Naive B cell (primary cell): Measurements from ENCODE around the gene TAPT1. TPM values are rescaled to one million over a fixed set of nuclear protein-coding genes. Genes with fewer than 3 reads are reported as not detected.

Experiments
- ATAC-seq, 2 donors: fragments of 150-1000 bp; cut with Tn5 transposase; 2 replicates each; pipeline ENCODE4 v1.10.0; 2021; ENCODE audit warnings: low read depth in 2 of 2, mild to moderate bottlenecking in 2 of 2, moderate library complexity in 2 of 2
- DNase-seq: peaks from one replicate; pipeline ENCODE4 v3.0.0; 2022
- H3K27ac Mint-ChIP-seq, 6 donors: one replicate each; pipeline ENCODE4 v1.8.0; 2020 to 2022; ENCODE audit warnings: mild to moderate bottlenecking in 6 of 6, mixed read lengths in 6 of 6, moderate library complexity in 5 of 6, inconsistent platforms in 2 of 6
- H3K27me3 Mint-ChIP-seq, 3 donors: one replicate each; pipeline ENCODE4 v1.8.0; 2021 to 2022; ENCODE audit warnings: mixed read lengths in 3 of 3, mild to moderate bottlenecking in 1 of 3
- H3K36me3 Mint-ChIP-seq, 2 donors: one replicate each; pipeline ENCODE4 v1.8.0; 2020 to 2022; ENCODE audit warnings: mixed read lengths in 2 of 2, inconsistent platforms in 1 of 2, mild to moderate bottlenecking in 1 of 2
- H3K4me1 Mint-ChIP-seq, 3 donors: one replicate each; pipeline ENCODE4 v1.8.0; 2020 to 2022; ENCODE audit warnings: mixed read lengths in 3 of 3, inconsistent platforms in 1 of 3, mild to moderate bottlenecking in 1 of 3, moderate library complexity in 1 of 3
- H3K4me3 Mint-ChIP-seq, 8 donors: one replicate each; pipeline ENCODE4 v1.8.0; 2020 to 2022; ENCODE audit warnings: mild to moderate bottlenecking in 8 of 8, mixed read lengths in 8 of 8, moderate library complexity in 8 of 8, inconsistent platforms in 2 of 8
- H3K9me3 Mint-ChIP-seq, 7 donors: one replicate each; pipeline ENCODE4 v1.8.0; 2020 to 2022; ENCODE audit warnings: mixed read lengths in 7 of 7, mild to moderate bottlenecking in 5 of 7, inconsistent platforms in 2 of 7, moderate library complexity in 1 of 7
- polyA plus RNA-seq, 6 donors: library from polyadenylated mRNA; unstranded; fragments of 300-500 nt; fragmentation: Illumina TruSeq; gene quantifications; one replicate each; pipeline ENCODE4 v1.2.3, GENCODE V29; 2021; ENCODE audit warnings: low read depth in 6 of 6

Gene TAPT1
- polyA plus RNA-seq, 6 donors from 2014 or later, result 119 to 235 (median 190) TPM

DNA sequence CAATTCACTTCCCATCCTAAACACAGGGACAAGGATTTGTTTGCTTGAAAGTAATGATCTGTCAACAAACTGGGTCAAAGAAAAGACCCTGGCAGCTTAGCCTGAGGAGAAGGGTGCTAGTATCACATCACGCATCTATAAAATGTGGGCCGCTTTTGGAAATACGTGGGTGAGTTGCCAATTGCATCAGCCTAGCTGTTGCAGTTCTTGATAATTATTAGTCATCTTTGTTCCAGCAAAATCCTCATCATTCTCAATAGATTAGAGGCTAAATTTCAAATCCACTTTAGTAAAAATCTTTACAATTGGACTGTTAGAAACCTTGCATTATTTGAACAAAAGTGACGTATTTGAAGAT lies 33.6 kb upstream of the TAPT1 start:
- Mint-ChIP-seq H3K36me3 (peaks cover 21 to 34% of the 10 kb centered on the region in 2 donors), H3K27me3 (no peaks in the 10 kb centered on the region), H3K4me3 (no peak overlapping the region), H3K27ac (peak overlapping the region in 3 of 6 donors; percentile 10 to 24 (median 20)), H3K4me1 (peaks cover 37 to 61% (median 57%) of the 10 kb centered on the region in 3 donors), H3K9me3 (peaks cover 0 to 8% (median 3%) of the 10 kb centered on the region in 7 donors)
- DNase-seq (no peak), ATAC-seq (no peak)

DNA sequence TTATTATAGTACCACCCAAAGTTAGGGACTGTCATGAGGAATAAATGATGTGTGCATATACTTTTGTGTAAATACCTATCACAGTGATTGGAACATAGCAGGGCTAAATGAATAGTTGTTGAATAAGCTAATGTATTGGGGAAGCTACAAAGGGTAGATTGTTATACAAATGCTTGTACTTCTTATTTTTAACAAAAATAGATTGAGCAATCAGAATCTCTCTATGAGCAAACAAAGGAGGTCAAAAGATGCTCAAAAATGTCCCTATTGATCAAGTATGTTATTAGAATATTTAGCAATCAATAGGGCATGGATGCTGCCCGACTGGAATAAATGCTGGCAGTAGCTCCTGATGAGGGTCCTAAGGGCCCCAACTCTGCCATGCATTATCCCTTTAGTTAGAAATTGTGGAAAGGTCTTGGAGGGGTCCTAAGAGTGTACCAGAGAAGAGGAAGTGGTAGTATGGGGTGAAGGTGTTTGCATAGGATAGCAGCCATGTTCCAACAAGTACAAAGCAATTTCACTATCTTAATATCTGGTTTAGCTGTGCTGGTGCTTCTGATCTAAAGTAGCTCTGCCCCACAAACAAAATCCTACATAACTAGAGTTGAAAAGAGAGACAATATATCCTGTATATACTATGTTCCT lies 33.1 kb upstream of the TAPT1 start:
- Mint-ChIP-seq H3K27me3 (no peaks in the 10 kb centered on the region), H3K36me3 (peaks cover 26 to 36% of the 10 kb centered on the region in 2 donors), H3K9me3 (peaks cover 0 to 8% (median 3%) of the 10 kb centered on the region in 7 donors), H3K27ac (peak overlapping the region in 2 of 6 donors; percentile 20 to 24), H3K4me3 (no peak overlapping the region), H3K4me1 (peaks cover 39 to 57% (median 55%) of the 10 kb centered on the region in 3 donors)
- no peak for DNase-seq
- ATAC-seq, result no peak

- H3K27ac Mint-ChIP-seq, result peak overlapping the region in 5 of 6 donors; percentile 44 to 95 (median 53)
- peaks cover 45 to 56% (median 50%) of the 10 kb centered on the region in 3 donors for H3K4me1 Mint-ChIP-seq
- no peaks in the 10 kb centered on the region for H3K27me3 Mint-ChIP-seq
- H3K36me3 Mint-ChIP-seq, result peaks cover 43 to 54% of the 10 kb centered on the region in 2 donors
- no peak overlapping the region for H3K4me3 Mint-ChIP-seq
- ATAC-seq, result no peak
- peaks cover 0 to 8% (median 3%) of the 10 kb centered on the region in 7 donors for H3K9me3 Mint-ChIP-seq
- DNase-seq, result no peak
These were observed 31.3 kb upstream of the TAPT1 start for GRCh38 chr4:16257611-16258010.

DNA sequence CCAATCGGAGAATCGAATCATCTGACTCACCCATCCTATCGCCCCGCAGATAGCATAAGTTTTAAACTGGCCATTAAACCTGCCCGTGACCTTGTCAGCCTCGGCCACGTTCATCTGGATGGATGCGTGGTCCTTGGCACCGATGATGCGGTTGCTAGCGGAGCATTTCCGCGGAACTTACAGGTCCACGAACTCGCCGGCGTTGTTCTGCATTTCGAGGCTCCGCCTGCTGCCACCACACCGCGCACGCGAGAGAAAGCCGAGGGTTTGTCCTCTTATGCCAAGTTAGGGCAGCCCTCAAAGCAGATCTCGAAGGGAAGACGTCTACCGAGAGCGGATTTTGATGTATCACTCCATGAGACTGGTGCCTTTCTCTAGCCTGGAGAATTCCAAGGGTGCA lies 30.1 kb upstream of the TAPT1 start:
- Mint-ChIP-seq H3K27ac (no peak overlapping the region), H3K27me3 (no peaks in the 10 kb centered on the region), H3K9me3 (peaks cover 0 to 8% (median 3%) of the 10 kb centered on the region in 7 donors), H3K36me3 (peaks cover 56 to 62% of the 10 kb centered on the region in 2 donors), H3K4me3 (no peak overlapping the region), H3K4me1 (peaks cover 35 to 44% (median 38%) of the 10 kb centered on the region in 3 donors)
- DNase-seq (no peak), ATAC-seq (no peak)

DNA sequence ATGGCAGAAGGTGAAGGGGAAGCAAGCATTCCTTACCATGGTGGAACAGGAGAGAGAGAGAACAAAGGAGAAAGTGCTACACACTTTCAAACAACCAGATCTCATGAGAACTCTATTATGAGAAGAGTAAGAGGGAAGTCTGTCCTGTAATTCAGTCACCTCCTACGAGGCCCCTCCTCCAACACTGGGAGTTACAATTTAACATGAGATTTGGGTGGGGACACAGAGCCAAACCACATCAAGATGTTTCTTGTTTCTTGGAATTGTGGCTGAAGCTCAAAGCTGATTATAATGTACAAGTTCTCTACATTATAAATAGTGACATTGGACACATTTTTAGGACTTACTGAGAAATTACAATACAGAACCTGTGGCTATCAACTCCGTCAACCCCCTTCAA lies 29.5 kb upstream of the TAPT1 start:
- Mint-ChIP-seq H3K4me3 (no peak overlapping the region), H3K27me3 (no peaks in the 10 kb centered on the region), H3K27ac (peak overlapping the region in 3 of 6 donors; percentile 44 to 70 (median 70)), H3K4me1 (peaks cover 29 to 42% (median 35%) of the 10 kb centered on the region in 3 donors), H3K36me3 (peaks cover 61 to 65% of the 10 kb centered on the region in 2 donors), H3K9me3 (peaks cover 0 to 8% (median 3%) of the 10 kb centered on the region in 7 donors)
- DNase-seq (no peak), ATAC-seq (no peak)

DNA sequence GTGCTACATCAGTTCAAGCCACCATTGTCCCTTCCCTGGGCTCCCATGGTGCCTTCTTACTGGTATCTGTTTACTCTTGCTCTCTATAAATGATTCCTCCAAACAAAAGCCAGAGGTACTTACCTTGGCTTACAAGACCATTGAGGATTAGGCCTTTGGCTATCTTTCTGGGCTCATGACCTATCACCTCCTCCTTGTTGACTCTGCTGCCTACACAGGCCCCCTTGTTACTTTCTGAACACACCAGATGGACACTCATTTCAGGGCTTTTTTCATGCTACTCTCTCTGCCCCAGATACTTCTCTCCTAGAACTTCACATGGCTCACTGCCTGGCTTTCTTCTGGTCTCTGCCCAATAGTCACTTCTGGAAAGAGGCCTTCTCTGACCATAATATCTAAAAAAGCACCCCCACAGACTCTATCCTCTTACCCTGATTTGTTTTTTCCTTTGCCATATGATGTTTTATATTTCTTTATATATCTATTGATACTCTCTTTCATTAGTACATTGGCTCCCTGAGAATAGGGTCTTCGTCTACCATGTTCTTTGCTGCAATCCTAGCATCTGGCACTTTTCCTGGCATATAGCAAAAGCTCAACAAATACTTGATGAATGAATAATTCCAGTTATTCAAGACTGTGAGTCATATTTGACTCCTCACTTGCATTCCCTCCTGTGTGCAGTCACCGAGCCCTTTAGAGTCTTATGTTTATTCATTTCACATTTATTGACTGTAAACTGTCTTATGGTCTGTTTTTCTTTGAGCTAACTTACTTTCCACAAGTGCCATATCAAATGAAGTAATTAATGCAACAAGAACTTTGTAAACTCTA lies 27.1 kb upstream of the TAPT1 start:
- no peak for ATAC-seq
- no peak for DNase-seq
- H3K36me3 Mint-ChIP-seq, result peaks cover 75 to 86% of the 10 kb centered on the region in 2 donors
- peaks cover 18 to 37% (median 23%) of the 10 kb centered on the region in 3 donors for H3K4me1 Mint-ChIP-seq
- peak overlapping the region in 2 of 6 donors; percentile 8 to 94 for H3K27ac Mint-ChIP-seq
- peaks cover 0 to 13% (median 2%) of the 10 kb centered on the region in 7 donors for H3K9me3 Mint-ChIP-seq
- H3K27me3 Mint-ChIP-seq, result no peaks in the 10 kb centered on the region
- H3K4me3 Mint-ChIP-seq, result no peak overlapping the region

DNA sequence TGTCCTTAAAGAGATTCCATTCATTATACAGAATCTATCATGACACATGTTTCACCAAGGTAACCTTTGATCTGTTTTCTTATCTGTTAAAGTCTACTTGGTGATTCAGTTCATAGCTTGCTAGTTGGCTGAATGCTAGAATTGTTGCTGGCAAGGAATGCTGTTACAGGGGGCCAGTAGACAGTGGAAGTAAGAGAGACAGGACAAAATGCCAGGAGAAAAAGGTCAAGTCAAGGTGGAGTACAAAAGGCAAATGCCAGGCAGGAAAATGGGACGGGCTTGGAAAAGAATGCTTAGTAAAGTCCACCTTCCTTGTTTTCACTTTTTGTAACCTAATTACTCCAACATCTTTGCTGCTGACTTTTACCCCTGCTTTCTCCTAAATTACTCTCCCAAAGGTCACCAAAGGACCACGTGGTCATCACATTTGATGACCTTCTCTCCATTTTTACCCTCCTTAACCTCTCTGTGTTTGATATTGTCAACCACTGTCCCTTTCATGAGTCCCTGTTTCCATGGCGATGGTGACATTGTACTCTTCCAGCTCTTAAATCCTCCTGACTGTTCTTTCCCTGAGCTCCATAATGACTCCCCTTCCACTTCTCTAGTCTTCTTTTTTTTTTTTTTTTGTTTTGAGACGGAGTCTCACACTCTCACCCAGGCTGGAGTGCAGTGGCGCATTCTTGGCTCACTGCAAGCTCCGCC lies 24.5 kb upstream of the TAPT1 start:
- peaks cover 79 to 82% of the 10 kb centered on the region in 2 donors for H3K36me3 Mint-ChIP-seq
- H3K27me3 Mint-ChIP-seq, result no peaks in the 10 kb centered on the region
- DNase-seq, result no peak
- H3K27ac Mint-ChIP-seq, result peak overlapping the region in 1 of 6 donors; percentile 22
- H3K9me3 Mint-ChIP-seq, result peaks cover 0 to 5% (median 0%) of the 10 kb centered on the region in 7 donors
- H3K4me3 Mint-ChIP-seq, result no peak overlapping the region
- ATAC-seq, result no peak
- peaks cover 12 to 44% (median 28%) of the 10 kb centered on the region in 3 donors for H3K4me1 Mint-ChIP-seq

DNA sequence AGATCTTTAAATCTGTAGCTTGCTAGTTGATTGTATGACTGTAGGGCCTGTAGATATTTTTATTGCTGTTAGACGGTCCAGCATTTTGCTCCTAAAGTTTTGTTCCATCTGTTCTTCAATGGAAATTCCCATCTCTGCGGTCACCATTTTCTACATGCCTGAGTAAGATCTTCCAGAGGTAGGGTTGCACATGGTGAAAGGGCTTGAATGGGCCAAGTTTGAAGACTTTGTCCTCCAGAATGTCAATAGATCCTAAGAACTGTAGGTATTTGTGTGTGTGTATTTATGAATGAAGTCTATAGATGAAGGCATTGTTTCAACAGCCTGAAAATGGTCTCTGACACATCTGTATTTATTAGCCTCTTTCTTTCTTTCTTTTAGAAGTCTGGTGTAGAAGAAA lies 22.3 kb upstream of the TAPT1 start:
- H3K4me3 Mint-ChIP-seq, result no peak overlapping the region
- peaks cover 11 to 35% (median 22%) of the 10 kb centered on the region in 3 donors for H3K4me1 Mint-ChIP-seq

GRCh38 chr4:16245241-16245640 lies 19.0 kb upstream of the TAPT1 start:
- DNase-seq (no peak), ATAC-seq (no peak)
- Mint-ChIP-seq H3K4me1 (peaks cover 19 to 29% (median 22%) of the 10 kb centered on the region in 3 donors), H3K4me3 (no peak overlapping the region), H3K9me3 (peaks cover 0 to 5% (median 0%) of the 10 kb centered on the region in 7 donors), H3K27ac (peak overlapping the region in 1 of 6 donors; percentile 65), H3K27me3 (no peaks in the 10 kb centered on the region), H3K36me3 (peaks cover 58 to 59% of the 10 kb centered on the region in 2 donors)

More for the DNA sequence above, 22.3 kb upstream of the TAPT1 start:
- Mint-ChIP-seq H3K9me3 (peaks cover 0 to 5% (median 0%) of the 10 kb centered on the region in 7 donors), H3K36me3 (peaks cover 78 to 79% of the 10 kb centered on the region in 2 donors), H3K27ac (peak overlapping the region in 1 of 6 donors; percentile 18), H3K27me3 (no peaks in the 10 kb centered on the region)
- DNase-seq (no peak), ATAC-seq (no peak)

- DNase-seq (no peak), ATAC-seq (no peak)
- peak overlapping the region in 1 of 6 donors; percentile 26 for H3K27ac Mint-ChIP-seq
- H3K4me1 Mint-ChIP-seq, result peaks cover 32 to 36% (median 36%) of the 10 kb centered on the region in 3 donors
- H3K27me3 Mint-ChIP-seq, result no peaks in the 10 kb centered on the region
- no peak overlapping the region for H3K4me3 Mint-ChIP-seq
- peaks cover 40 to 44% of the 10 kb centered on the region in 2 donors for H3K36me3 Mint-ChIP-seq
- peaks cover 0 to 2% (median 0%) of the 10 kb centered on the region in 7 donors for H3K9me3 Mint-ChIP-seq
These were observed 17.0 kb upstream of the TAPT1 start for GRCh38 chr4:16243285-16243684.

- Mint-ChIP-seq H3K36me3 (peaks cover 19 to 21% of the 10 kb centered on the region in 2 donors), H3K4me3 (peak overlapping the region in 3 of 8 donors; percentile 34 to 70 (median 52))
These were observed 14.0 kb upstream of the TAPT1 start for GRCh38 chr4:16240300-16240699.

GRCh38 chr4:16239086-16239485 lies 12.8 kb upstream of the TAPT1 start:
- Mint-ChIP-seq H3K9me3 (peaks cover 0 to 4% (median 0%) of the 10 kb centered on the region in 7 donors), H3K36me3 (peaks cover 14 to 18% of the 10 kb centered on the region in 2 donors), H3K27ac (peak overlapping the region in 2 of 6 donors; percentile 14 to 47), H3K27me3 (no peaks in the 10 kb centered on the region), H3K4me3 (peak overlapping the region in 2 of 8 donors; percentile 32 to 34), H3K4me1 (peaks cover 24 to 31% (median 24%) of the 10 kb centered on the region in 3 donors)
- ATAC-seq, result no peak
- DNase-seq, result no peak

More at GRCh38 chr4:16240300-16240699, 14.0 kb upstream of the TAPT1 start:
- Mint-ChIP-seq H3K4me1 (peaks cover 18 to 25% (median 19%) of the 10 kb centered on the region in 3 donors), H3K27ac (peak overlapping the region in 5 of 6 donors; percentile 4 to 91 (median 71)), H3K9me3 (no peaks in the 10 kb centered on the region), H3K27me3 (no peaks in the 10 kb centered on the region)
- no peak for DNase-seq
- peak; percentile 72 to 75 for ATAC-seq

DNA sequence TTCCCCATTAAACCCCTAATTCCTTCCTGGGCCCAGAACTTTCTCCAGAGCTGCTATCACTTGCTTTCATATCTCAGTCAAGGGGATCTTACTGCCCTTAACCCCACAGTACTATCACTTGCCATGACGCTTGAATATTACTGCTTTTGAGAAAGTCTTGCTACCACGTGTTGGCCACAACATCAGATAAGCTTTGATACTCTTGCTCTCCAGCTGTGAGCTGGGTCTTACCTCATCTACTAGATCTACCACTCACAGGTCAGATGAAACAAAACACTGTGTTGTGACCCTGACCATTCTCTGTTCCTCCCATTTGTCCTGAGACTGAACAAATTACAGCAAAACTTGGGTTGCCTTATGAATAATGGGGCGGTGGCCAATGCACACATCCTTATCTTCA lies 12.1 kb upstream of the TAPT1 start:
- Mint-ChIP-seq H3K36me3 (peaks cover 9 to 12% of the 10 kb centered on the region in 2 donors), H3K27ac (peak overlapping the region in 2 of 6 donors; percentile 7 to 48), H3K4me3 (peak overlapping the region in 1 of 8 donors; percentile 10), H3K27me3 (no peaks in the 10 kb centered on the region), H3K4me1 (peaks cover 30 to 36% (median 30%) of the 10 kb centered on the region in 3 donors), H3K9me3 (peaks cover 0 to 4% (median 0%) of the 10 kb centered on the region in 7 donors)
- DNase-seq (no peak), ATAC-seq (no peak)
